HFFc6 (cell line): Measurements from ENCODE around the gene COX10. TPM values are rescaled to one million over a fixed set of nuclear protein-coding genes. Genes with fewer than 3 reads are reported as not detected.
A peak's percentile ranks its signal among the peaks of the same experiment; 100 is the strongest.

Source experiments
- DNase-seq: peaks from one replicate; pipeline ENCODE4 v3.0.0-alpha.2; 2018
- H3K27ac Mint-ChIP-seq: 2 replicates; pipeline ENCODE4 v1.8.0; 2020; ENCODE audit warnings: mild to moderate bottlenecking, mixed read lengths
- H3K27me3 Mint-ChIP-seq: 2 replicates; pipeline ENCODE4 v1.8.0; 2021; ENCODE audit warnings: mild to moderate bottlenecking, moderate library complexity, mixed read lengths; ENCODE audit not compliant: insufficient read depth
- H3K36me3 Mint-ChIP-seq: 2 replicates; pipeline ENCODE4 v1.8.0; 2021; ENCODE audit warnings: low read depth, mixed read lengths
- H3K4me1 Mint-ChIP-seq: 2 replicates; pipeline ENCODE4 v1.8.0; 2020; ENCODE audit warnings: low read depth, mixed read lengths
- H3K4me3 Mint-ChIP-seq: 2 replicates; pipeline ENCODE4 v1.8.0; 2020; ENCODE audit warnings: mild to moderate bottlenecking, moderate library complexity, mixed read lengths
- H3K9me3 Mint-ChIP-seq: 2 replicates; pipeline ENCODE4 v1.8.0; 2020; ENCODE audit warnings: mild to moderate bottlenecking, mixed read lengths
- total RNA-seq, 6 experiments: library from RNA; stranded (reverse); fragmentation: NEBNext Ultra II Directional; extraction: Animal tissue kit (Norgen Biotek cat#: 25700); gene quantifications; 2 replicates in 1 of 6; 3 replicates in 5 of 6; pipeline ENCODE4 v1.2.3, GENCODE V29; 2021
- TF ChIP-seq, protein P1 (sequence below): fragments of 200-600 bp; sonication (generic); IDR thresholded peaks from 2 replicates; pipeline ENCODE4 v1.5.0; 2021; ENCODE audit warnings: antibody characterized with exemption, mild to moderate bottlenecking

The COX10 gene
- total RNA-seq, 6 experiments from 2014 or later = 12.2 to 16.2 (median 14.8) TPM

DNA sequence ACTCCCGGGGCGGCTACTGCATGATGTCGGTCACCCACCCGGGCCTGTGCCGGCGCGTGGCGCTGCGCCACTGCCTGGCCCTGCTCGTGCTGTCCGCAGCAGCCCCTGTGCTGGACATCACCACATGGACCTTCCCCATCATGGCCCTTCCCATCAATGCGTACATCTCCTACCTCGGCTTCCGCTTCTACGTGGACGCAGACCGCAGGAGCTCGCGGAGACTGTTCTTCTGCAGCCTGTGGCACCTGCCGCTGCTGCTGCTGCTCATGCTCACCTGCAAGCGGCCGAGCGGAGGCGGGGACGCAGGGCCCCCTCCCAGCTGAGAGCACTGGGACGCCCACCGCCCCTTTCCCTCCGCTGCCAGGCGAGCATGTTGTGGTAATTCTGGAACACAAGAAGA is 137.6 kb downstream of the COX10 start:
- Mint-ChIP-seq H3K4me1 (no peaks in the 10 kb centered on the region), H3K4me3 (no peak overlapping the region), H3K9me3 (no peaks in the 10 kb centered on the region), H3K36me3 (peaks cover 24% of the 10 kb centered on the region), H3K27ac (no peak overlapping the region), H3K27me3 (no peaks in the 10 kb centered on the region)
- DNase-seq = no peak
- TF ChIP-seq, protein P1, sequence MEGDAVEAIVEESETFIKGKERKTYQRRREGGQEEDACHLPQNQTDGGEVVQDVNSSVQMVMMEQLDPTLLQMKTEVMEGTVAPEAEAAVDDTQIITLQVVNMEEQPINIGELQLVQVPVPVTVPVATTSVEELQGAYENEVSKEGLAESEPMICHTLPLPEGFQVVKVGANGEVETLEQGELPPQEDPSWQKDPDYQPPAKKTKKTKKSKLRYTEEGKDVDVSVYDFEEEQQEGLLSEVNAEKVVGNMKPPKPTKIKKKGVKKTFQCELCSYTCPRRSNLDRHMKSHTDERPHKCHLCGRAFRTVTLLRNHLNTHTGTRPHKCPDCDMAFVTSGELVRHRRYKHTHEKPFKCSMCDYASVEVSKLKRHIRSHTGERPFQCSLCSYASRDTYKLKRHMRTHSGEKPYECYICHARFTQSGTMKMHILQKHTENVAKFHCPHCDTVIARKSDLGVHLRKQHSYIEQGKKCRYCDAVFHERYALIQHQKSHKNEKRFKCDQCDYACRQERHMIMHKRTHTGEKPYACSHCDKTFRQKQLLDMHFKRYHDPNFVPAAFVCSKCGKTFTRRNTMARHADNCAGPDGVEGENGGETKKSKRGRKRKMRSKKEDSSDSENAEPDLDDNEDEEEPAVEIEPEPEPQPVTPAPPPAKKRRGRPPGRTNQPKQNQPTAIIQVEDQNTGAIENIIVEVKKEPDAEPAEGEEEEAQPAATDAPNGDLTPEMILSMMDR = no peak

GRCh38 chr17:14207791-14208190 is 138.5 kb downstream of the COX10 start:
- H3K4me1 Mint-ChIP-seq = peaks cover 2% of the 10 kb centered on the region
- no peak for DNase-seq
- peaks cover 28% of the 10 kb centered on the region for H3K36me3 Mint-ChIP-seq
- no peak overlapping the region for H3K4me3 Mint-ChIP-seq
- TF ChIP-seq, protein P1 = no peak
- H3K27me3 Mint-ChIP-seq = no peaks in the 10 kb centered on the region
- no peak overlapping the region for H3K27ac Mint-ChIP-seq
- no peaks in the 10 kb centered on the region for H3K9me3 Mint-ChIP-seq

DNA sequence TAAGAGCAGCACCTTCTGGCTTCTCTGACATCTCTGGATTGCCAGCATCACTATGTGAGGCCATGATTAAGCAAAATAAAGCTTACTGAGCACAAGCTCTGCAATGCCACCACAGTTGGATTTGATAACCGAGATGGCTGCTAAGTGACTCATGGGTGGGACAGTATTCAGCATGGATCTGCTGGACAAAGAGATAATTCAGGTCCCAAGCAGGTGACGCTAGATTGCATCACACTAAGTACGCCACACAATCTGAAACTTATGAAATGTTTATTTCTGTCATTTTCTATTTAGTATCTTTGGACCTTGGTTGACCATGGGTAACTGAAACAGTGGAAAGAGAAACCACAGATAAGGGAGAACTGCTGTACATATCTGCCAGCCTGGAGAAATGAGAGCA is 139.9 kb downstream of the COX10 start:
- Mint-ChIP-seq H3K27ac (no peak overlapping the region), H3K4me1 (peaks cover 16% of the 10 kb centered on the region), H3K9me3 (no peaks in the 10 kb centered on the region), H3K36me3 (peaks cover 30% of the 10 kb centered on the region), H3K4me3 (no peak overlapping the region), H3K27me3 (no peaks in the 10 kb centered on the region)
- TF ChIP-seq, protein P1 = no peak
- DNase-seq = no peak

- H3K36me3 Mint-ChIP-seq = peaks cover 30% of the 10 kb centered on the region
- no peaks in the 10 kb centered on the region; the same call in 1 of the 2 replicates for H3K27me3 Mint-ChIP-seq
- H3K27ac Mint-ChIP-seq = no peak overlapping the region
- no peak overlapping the region for H3K4me3 Mint-ChIP-seq
- no peak for DNase-seq
- TF ChIP-seq, protein P1 = no peak
- H3K9me3 Mint-ChIP-seq = no peaks in the 10 kb centered on the region
- H3K4me1 Mint-ChIP-seq = peaks cover 27% of the 10 kb centered on the region
Observed at GRCh38 chr17:14211246-14211645, 141.9 kb downstream of the COX10 start.

- Mint-ChIP-seq H3K9me3 (no peaks in the 10 kb centered on the region), H3K4me1 (peaks cover 27% of the 10 kb centered on the region), H3K27ac (no peak overlapping the region), H3K36me3 (peaks cover 30% of the 10 kb centered on the region), H3K27me3 (no peaks in the 10 kb centered on the region; the same call in 1 of the 2 replicates), H3K4me3 (no peak overlapping the region)
- no peak for DNase-seq
- TF ChIP-seq, protein P1 = peak; percentile 68
Observed at GRCh38 chr17:14211801-14212200, 142.5 kb downstream of the COX10 start.

DNA sequence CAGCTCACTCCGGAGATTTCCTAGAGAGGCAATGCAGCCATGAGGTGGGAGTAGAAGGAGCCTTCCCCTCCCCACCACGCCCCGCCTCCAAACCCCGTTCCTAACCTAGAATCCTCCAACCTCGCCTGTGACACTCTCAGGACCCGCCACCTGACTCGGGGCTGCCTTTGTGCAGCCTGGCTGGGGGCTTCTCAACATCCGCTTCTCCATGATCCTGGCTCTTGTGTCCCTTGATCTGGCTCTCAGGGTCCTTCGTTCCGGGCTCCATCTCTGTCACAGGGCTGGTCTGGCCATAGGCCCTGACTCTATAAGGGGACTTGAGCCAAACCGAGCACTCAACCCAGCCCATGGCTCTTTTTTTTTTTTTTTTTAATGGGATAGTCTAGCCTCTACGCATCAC is 143.1 kb downstream of the COX10 start:
- Mint-ChIP-seq H3K27ac (no peak overlapping the region; the same call in 1 of the 2 replicates), H3K4me3 (no peak overlapping the region), H3K9me3 (no peaks in the 10 kb centered on the region), H3K4me1 (peaks cover 27% of the 10 kb centered on the region), H3K27me3 (no peaks in the 10 kb centered on the region; the same call in 1 of the 2 replicates), H3K36me3 (peaks cover 27% of the 10 kb centered on the region)
- no peak for DNase-seq
- TF ChIP-seq, protein P1 = no peak
